A673 (cell line): ENCODE data around the gene DOCK1.

ENCODE experiments used
- EZH2 ChIP-seq: fragments of 200-600 bp; sonication (generic); IDR thresholded peaks from 2 replicates; pipeline ENCODE4 v1.6.1; 2017; ENCODE audit warnings: borderline replicate concordance, low read depth, mild to moderate bottlenecking, mixed read lengths, antibody characterized with exemption, low read length; ENCODE audit not compliant: poor library complexity, severe bottlenecking
- TF ChIP-seq, protein P1 (sequence below): fragments of 300-800, 200-600 bp; sonication (generic); conservative IDR thresholded peaks from 2 replicates; pipeline ENCODE4 v1.5.1; 2017; ENCODE audit warnings: low read depth, mild to moderate bottlenecking, antibody characterized with exemption, low read length, moderate library complexity, mixed read lengths

DNA sequence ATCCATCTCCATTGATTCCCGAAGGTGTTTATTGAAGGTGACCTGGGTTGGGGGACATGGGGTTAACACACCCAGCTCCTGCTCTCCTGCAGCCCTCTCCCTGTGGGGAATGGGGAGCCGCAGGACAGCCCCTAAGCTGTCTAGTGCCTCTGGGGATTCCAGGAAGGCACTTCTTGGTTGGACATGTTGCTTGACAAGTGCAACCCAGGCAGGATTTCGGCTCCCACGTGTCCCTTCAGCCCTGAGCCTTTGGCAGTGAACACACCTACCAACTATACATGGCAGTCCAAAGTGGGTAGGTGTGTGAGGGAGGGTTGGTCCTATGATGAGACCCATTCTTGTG, 43.9 kb downstream of the DOCK1 start:
- TF ChIP-seq, protein P1, sequence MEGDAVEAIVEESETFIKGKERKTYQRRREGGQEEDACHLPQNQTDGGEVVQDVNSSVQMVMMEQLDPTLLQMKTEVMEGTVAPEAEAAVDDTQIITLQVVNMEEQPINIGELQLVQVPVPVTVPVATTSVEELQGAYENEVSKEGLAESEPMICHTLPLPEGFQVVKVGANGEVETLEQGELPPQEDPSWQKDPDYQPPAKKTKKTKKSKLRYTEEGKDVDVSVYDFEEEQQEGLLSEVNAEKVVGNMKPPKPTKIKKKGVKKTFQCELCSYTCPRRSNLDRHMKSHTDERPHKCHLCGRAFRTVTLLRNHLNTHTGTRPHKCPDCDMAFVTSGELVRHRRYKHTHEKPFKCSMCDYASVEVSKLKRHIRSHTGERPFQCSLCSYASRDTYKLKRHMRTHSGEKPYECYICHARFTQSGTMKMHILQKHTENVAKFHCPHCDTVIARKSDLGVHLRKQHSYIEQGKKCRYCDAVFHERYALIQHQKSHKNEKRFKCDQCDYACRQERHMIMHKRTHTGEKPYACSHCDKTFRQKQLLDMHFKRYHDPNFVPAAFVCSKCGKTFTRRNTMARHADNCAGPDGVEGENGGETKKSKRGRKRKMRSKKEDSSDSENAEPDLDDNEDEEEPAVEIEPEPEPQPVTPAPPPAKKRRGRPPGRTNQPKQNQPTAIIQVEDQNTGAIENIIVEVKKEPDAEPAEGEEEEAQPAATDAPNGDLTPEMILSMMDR = no peak
- no peak for TF ChIP-seq EZH2
